ENCODE measurements around the gene MPV17. TPM values are rescaled to one million over a fixed set of nuclear protein-coding genes. Genes with fewer than 3 reads are reported as not detected.
"Not testable (repeated sequence)": the region's sequence is repeated elsewhere in the genome, so short reads cannot be mapped to it uniquely, and the experiment has no call there.

MPV17 gene
- total RNA-seq, 4 donors from 2014 or later = 57.9 to 93.4 (median 66.4) TPM

- ATAC-seq = no peak
- no peak for TF ChIP-seq POLR2A (IDR thresholded peaks at IDR 0.05)
- no peak for TF ChIP-seq EP300 (IDR thresholded peaks at IDR 0.05)
- TF ChIP-seq POLR2AphosphoS5 (IDR thresholded peaks at IDR 0.05) = no peak
- TF ChIP-seq CTCF (IDR thresholded peaks at IDR 0.05) = no peak
- 83 to 92% methylated on average over 3 to 7 of the region's 7 CpGs for WGBS, 2 donors (ENCODE audit: low coverage in 1 of 2)
- Histone ChIP-seq H3K27me3 (no peaks in the 10 kb centered on the region), H3K4me3 (no peak overlapping the region), H3K36me3 (peaks cover 0 to 10% of the 10 kb centered on the region in 2 donors), H3K27ac (no peak overlapping the region), H3K9me3 (no peaks in the 10 kb centered on the region), H3K4me1 (peaks cover 3 to 51% (median 18%) of the 10 kb centered on the region in 3 donors)
Measured at GRCh38 chr2:27354597-27354927, 31.7 kb upstream of the MPV17 start.

GRCh38 chr2:27353762-27354596 is 31.1 kb upstream of the MPV17 start:
- Histone ChIP-seq H3K36me3 (peaks cover 0 to 10% of the 10 kb centered on the region in 2 donors), H3K27me3 (no peaks in the 10 kb centered on the region), H3K9me3 (no peaks in the 10 kb centered on the region), H3K4me3 (no peak overlapping the region), H3K4me1 (peaks cover 3 to 51% (median 18%) of the 10 kb centered on the region in 3 donors), H3K27ac (no peak overlapping the region)
- TF ChIP-seq POLR2AphosphoS5 (IDR thresholded peaks at IDR 0.05) = no peak
- WGBS, 2 donors (ENCODE audit: low coverage in 1 of 2) = 72 to 75% methylated on average over 2 to 5 of the region's 7 CpGs
- ATAC-seq = no peak

- 91 to 97% methylated on average over 5 of the region's 5 CpGs for WGBS, 2 donors (ENCODE audit: low coverage in 1 of 2)
- ATAC-seq, H3K27me3 ChIP-seq, H3K27ac ChIP-seq, H3K9me3 ChIP-seq, H3K4me3 ChIP-seq: not testable (repeated sequence)
- H3K4me1 ChIP-seq = peaks cover 3 to 49% (median 18%) of the 10 kb centered on the region in 3 donors
- peaks cover 0 to 13% of the 10 kb centered on the region in 2 donors for H3K36me3 ChIP-seq
Measured at GRCh38 chr2:27353386-27353761, 30.5 kb upstream of the MPV17 start.

GRCh38 chr2:27351802-27352598 is 29.1 kb upstream of the MPV17 start:
- no peaks in the 10 kb centered on the region for H3K27me3 ChIP-seq
- no peak for ATAC-seq
- H3K4me3 ChIP-seq = no peak overlapping the region
- H3K36me3 ChIP-seq = peaks cover 0 to 18% of the 10 kb centered on the region in 2 donors
- H3K27ac ChIP-seq = no peak overlapping the region
- peaks cover 3 to 42% (median 9%) of the 10 kb centered on the region in 3 donors for H3K4me1 ChIP-seq
- no peak for TF ChIP-seq EP300 (IDR thresholded peaks at IDR 0.05)
- no peak for TF ChIP-seq POLR2AphosphoS5 (IDR thresholded peaks at IDR 0.05)
- TF ChIP-seq CTCF (IDR thresholded peaks at IDR 0.05) = no peak
- TF ChIP-seq POLR2A (IDR thresholded peaks at IDR 0.05) = no peak
- WGBS, 2 donors (ENCODE audit: low coverage in 1 of 2) = 77 to 82% methylated on average over 5 to 6 of the region's 6 CpGs
- H3K9me3 ChIP-seq = no peaks in the 10 kb centered on the region

- WGBS, 2 donors (ENCODE audit: low coverage in 1 of 2) = 82 to 84% methylated on average over 5 to 7 of the region's 7 CpGs
- H3K36me3 ChIP-seq = peaks cover 0 to 18% of the 10 kb centered on the region in 2 donors
- no peak for TF ChIP-seq POLR2AphosphoS5 (IDR thresholded peaks at IDR 0.05)
- no peak for TF ChIP-seq EP300 (IDR thresholded peaks at IDR 0.05)
- TF ChIP-seq POLR2A (IDR thresholded peaks at IDR 0.05) = no peak
- TF ChIP-seq CTCF (IDR thresholded peaks at IDR 0.05) = no peak
- no peak overlapping the region for H3K27ac ChIP-seq
- H3K4me3 ChIP-seq = no peak overlapping the region
- no peaks in the 10 kb centered on the region for H3K27me3 ChIP-seq
- peaks cover 0 to 32% (median 4%) of the 10 kb centered on the region in 3 donors for H3K4me1 ChIP-seq
- ATAC-seq = no peak
- H3K9me3 ChIP-seq = no peaks in the 10 kb centered on the region
Measured at GRCh38 chr2:27350106-27350693, 27.3 kb upstream of the MPV17 start.

All from gastroesophageal sphincter (tissue), 4 donors.